Measurements from ENCODE around the gene SCAP.

DNA sequence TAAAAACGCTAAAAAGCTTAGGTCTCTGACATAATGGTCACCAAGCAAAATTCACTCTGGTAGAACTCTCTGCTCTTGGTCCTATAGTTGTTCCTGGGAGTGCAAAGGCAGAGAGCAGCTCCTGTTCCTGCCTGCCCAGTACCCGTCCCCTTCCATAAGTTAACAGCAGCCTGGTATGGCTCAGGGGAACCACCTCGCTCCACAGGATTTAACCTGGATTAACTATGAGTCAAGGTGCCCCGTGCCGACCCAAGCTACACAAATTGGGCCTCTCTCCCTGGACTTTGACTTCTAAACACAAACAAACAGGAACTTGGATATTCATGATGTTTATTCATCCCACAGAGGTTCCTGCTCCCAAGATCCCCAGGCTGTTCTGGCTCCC lies 32.1 kb downstream of the SCAP start:
- TF ChIP-seq, protein P1, sequence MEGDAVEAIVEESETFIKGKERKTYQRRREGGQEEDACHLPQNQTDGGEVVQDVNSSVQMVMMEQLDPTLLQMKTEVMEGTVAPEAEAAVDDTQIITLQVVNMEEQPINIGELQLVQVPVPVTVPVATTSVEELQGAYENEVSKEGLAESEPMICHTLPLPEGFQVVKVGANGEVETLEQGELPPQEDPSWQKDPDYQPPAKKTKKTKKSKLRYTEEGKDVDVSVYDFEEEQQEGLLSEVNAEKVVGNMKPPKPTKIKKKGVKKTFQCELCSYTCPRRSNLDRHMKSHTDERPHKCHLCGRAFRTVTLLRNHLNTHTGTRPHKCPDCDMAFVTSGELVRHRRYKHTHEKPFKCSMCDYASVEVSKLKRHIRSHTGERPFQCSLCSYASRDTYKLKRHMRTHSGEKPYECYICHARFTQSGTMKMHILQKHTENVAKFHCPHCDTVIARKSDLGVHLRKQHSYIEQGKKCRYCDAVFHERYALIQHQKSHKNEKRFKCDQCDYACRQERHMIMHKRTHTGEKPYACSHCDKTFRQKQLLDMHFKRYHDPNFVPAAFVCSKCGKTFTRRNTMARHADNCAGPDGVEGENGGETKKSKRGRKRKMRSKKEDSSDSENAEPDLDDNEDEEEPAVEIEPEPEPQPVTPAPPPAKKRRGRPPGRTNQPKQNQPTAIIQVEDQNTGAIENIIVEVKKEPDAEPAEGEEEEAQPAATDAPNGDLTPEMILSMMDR (IDR thresholded peaks at IDR 0.05; ENCODE audit: poor library complexity), result no peak
- TF ChIP-seq EZH2 (IDR thresholded peaks at IDR 0.05; ENCODE audit: borderline replicate concordance), result no peak
- TF ChIP-seq EZH2phosphoT487 (IDR thresholded peaks at IDR 0.05; ENCODE audit: low read depth, severe bottlenecking, unreplicated experiment), result no peak

Data from hepatocyte (in vitro differentiated cells).